DND-41 (cell line): ENCODE data around the gene KCNQ5.

Source experiments
- EZH2 ChIP-seq: IDR thresholded peaks from 3 replicates; pipeline ENCODE4 v1.6.1; 2012; ENCODE audit warnings: borderline replicate concordance, low read depth, mild to moderate bottlenecking, moderate library complexity, low read length, inconsistent platforms; ENCODE audit not compliant: severe bottlenecking
- TF ChIP-seq, protein P1 (sequence below): IDR thresholded peaks from 2 replicates; pipeline ENCODE4 v1.5.1; 2012; ENCODE audit warnings: borderline replicate concordance, low read length, moderate library complexity, mild to moderate bottlenecking; ENCODE audit not compliant: poor library complexity, severe bottlenecking; ENCODE audit errors: extremely low read depth

DNA sequence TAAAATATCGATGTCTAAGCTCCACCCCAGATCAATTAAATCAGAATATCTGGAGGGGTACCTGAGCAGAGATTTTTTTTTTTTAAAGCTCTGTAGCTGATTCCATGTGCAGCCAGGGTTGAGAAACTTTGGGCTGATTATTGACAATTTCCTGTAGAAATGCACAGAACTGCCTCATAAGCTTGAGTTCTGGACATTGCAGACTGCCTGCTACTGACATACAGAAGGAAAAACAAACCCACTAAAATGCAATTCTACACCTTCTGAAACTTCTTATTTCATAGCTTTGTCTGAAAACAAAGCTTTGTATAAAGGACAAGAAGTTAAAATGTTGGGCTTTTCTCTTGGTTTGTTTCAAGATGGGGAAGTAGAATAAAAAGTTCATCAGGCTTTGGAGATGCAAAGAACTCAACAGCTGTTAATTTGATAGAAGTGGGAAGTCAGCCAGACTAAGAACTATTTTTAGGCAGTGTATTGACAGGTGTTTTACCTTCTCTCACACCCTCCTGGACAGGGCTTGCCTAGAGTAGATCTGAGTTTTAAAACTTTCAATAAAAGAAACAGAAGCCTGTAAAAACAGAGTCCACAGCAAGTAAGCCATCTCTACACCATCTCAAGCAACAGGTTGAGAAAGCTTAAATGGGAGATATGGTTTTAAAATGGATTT is 147.7 kb downstream of the KCNQ5 start:
- TF ChIP-seq, protein P1, sequence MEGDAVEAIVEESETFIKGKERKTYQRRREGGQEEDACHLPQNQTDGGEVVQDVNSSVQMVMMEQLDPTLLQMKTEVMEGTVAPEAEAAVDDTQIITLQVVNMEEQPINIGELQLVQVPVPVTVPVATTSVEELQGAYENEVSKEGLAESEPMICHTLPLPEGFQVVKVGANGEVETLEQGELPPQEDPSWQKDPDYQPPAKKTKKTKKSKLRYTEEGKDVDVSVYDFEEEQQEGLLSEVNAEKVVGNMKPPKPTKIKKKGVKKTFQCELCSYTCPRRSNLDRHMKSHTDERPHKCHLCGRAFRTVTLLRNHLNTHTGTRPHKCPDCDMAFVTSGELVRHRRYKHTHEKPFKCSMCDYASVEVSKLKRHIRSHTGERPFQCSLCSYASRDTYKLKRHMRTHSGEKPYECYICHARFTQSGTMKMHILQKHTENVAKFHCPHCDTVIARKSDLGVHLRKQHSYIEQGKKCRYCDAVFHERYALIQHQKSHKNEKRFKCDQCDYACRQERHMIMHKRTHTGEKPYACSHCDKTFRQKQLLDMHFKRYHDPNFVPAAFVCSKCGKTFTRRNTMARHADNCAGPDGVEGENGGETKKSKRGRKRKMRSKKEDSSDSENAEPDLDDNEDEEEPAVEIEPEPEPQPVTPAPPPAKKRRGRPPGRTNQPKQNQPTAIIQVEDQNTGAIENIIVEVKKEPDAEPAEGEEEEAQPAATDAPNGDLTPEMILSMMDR = no peak
- TF ChIP-seq EZH2 = no peak
